Calu3 (cell line): ENCODE data around the gene BNIP3. TPM values are rescaled to one million over a fixed set of nuclear protein-coding genes. Genes with fewer than 3 reads are reported as not detected.

Experiments used
- BruUV-seq: library from RNA; stranded (reverse); fragments of 400-500 nt; replicated peaks from 2 replicates; lab custom pipeline; 2021; lab: Mats Ljungman, UMichigan
- CTCF ChIA-PET: fragments of 300-600 bp; sonication (Branson Sonifier 250); formaldehyde crosslinking; loops from one replicate; lab custom pipeline; 2022; ENCODE audit warnings: antibody characterized with exemption; lab: Charles Lee
- DNase-seq: peaks from one replicate; pipeline ENCODE4 v3.0.0; 2022
- H3K27ac Mint-ChIP-seq: one replicate; pipeline ENCODE4 v1.8.0; 2022; ENCODE audit warnings: mixed read lengths; ENCODE audit not compliant: unreplicated experiment
- H3K27me3 Mint-ChIP-seq: one replicate; pipeline ENCODE4 v1.8.0; 2022; ENCODE audit warnings: mixed read lengths; ENCODE audit not compliant: unreplicated experiment
- H3K36me3 Mint-ChIP-seq: one replicate; pipeline ENCODE4 v1.8.0; 2022; ENCODE audit warnings: mild to moderate bottlenecking, moderate library complexity, mixed read lengths; ENCODE audit not compliant: insufficient read depth, unreplicated experiment
- H3K4me1 Mint-ChIP-seq: one replicate; pipeline ENCODE4 v1.8.0; 2022; ENCODE audit warnings: mild to moderate bottlenecking, low read depth, mixed read lengths; ENCODE audit not compliant: unreplicated experiment
- H3K4me3 Mint-ChIP-seq: one replicate; pipeline ENCODE4 v1.8.0; 2022; ENCODE audit warnings: mild to moderate bottlenecking, low read depth, moderate library complexity, mixed read lengths; ENCODE audit not compliant: unreplicated experiment
- H3K9me3 Mint-ChIP-seq: one replicate; pipeline ENCODE4 v1.8.0; 2022; ENCODE audit warnings: low read depth, mixed read lengths; ENCODE audit not compliant: unreplicated experiment
- intact Hi-C: fragments of 100-400 bp; cut with micrococcal nuclease; formaldehyde crosslinking; loops from one replicate; pipeline ENCODE4 v1.10.0; 2022; ENCODE audit not compliant: unreplicated experiment
- total RNA-seq: library from RNA; stranded (reverse); gene quantifications from 2 replicates; pipeline ENCODE4 v1.2.3, GENCODE V29; 2022
- TF ChIP-seq, protein P1 (sequence below): fragments of 200-600 bp; IDR thresholded peaks from one replicate; pipeline ENCODE4 v1.8.0; 2022; ENCODE audit warnings: antibody characterized with exemption; ENCODE audit not compliant: unreplicated experiment

The BNIP3 gene
- total RNA-seq, 1 experiment from 2014 or later: 7.9 TPM

DNA sequence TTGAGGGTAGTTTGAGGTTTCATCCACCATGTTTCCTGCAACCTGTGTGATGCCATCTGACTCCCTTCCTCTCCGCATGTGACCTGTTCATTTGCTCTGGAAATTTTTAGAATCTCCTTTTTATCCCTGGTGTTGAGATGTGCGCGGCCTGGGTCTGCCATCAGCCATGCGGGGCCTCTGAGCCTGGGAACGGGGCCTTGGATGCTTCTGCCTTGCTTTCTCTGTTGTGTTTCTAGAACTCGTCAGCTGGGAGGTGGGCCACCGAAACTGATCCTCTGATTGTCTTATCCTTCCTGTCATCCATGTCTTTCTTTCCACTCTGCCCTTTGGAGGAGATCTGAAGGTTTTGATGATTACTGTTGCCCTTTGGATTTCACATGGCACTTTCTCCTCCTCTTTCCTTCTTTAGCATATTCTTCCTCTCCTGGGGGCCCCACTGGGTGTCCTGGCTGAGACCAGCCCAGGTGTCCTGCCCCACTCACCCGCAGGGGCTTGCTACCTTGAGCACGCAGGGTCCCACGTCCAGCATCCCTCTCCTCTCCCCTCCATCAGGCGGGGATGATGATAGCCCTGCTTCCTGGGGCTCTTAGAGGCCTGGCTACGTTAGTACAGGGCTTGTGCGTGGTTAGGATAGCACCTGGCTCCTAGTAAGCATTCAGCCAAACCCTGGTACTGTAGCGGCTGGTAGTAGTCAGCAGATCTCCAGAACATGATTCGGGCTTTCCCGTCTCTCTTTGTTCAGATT, 51.0 kb downstream of the BNIP3 start:
- TF ChIP-seq, protein P1, sequence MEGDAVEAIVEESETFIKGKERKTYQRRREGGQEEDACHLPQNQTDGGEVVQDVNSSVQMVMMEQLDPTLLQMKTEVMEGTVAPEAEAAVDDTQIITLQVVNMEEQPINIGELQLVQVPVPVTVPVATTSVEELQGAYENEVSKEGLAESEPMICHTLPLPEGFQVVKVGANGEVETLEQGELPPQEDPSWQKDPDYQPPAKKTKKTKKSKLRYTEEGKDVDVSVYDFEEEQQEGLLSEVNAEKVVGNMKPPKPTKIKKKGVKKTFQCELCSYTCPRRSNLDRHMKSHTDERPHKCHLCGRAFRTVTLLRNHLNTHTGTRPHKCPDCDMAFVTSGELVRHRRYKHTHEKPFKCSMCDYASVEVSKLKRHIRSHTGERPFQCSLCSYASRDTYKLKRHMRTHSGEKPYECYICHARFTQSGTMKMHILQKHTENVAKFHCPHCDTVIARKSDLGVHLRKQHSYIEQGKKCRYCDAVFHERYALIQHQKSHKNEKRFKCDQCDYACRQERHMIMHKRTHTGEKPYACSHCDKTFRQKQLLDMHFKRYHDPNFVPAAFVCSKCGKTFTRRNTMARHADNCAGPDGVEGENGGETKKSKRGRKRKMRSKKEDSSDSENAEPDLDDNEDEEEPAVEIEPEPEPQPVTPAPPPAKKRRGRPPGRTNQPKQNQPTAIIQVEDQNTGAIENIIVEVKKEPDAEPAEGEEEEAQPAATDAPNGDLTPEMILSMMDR: no peak
- CTCF ChIA-PET: no interaction called here
- H3K27ac Mint-ChIP-seq: no peak overlapping the region
- peaks cover 9% of the 10 kb centered on the region for H3K36me3 Mint-ChIP-seq
- H3K27me3 Mint-ChIP-seq: no peaks in the 10 kb centered on the region
- intact Hi-C loops: no loop called here
- no TSS peak for BruUV-seq
- no peak for DNase-seq
- no peak overlapping the region for H3K4me3 Mint-ChIP-seq
- peaks cover 8% of the 10 kb centered on the region for H3K4me1 Mint-ChIP-seq
- no peaks in the 10 kb centered on the region for H3K9me3 Mint-ChIP-seq

DNA sequence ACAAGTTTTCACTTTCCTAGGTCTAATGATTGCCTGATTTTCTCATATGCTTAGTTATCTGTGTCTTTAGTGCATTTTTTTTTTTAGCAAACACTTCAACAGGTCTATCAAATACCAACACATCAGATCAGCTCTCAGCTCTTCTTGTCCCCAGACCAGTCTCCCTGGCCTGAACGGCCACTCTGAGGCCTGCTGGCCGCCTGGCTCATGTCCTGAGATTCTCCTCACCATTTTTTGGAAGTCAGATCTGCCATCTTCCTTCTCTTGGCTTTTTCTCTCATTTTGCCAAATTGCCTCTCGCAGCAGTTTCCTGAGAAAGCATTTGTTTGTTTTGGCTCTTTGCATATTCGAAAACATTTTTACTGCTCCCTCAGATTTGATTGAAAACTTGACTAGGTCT, 51.6 kb downstream of the BNIP3 start:
- CTCF ChIA-PET: no interaction called here
- Mint-ChIP-seq H3K4me3 (no peak overlapping the region), H3K4me1 (peaks cover 8% of the 10 kb centered on the region), H3K36me3 (peaks cover 9% of the 10 kb centered on the region), H3K27me3 (no peaks in the 10 kb centered on the region), H3K27ac (no peak overlapping the region), H3K9me3 (no peaks in the 10 kb centered on the region)
- intact Hi-C loops: no loop called here
- TF ChIP-seq, protein P1: no peak
- no TSS peak for BruUV-seq
- DNase-seq: no peak

DNA sequence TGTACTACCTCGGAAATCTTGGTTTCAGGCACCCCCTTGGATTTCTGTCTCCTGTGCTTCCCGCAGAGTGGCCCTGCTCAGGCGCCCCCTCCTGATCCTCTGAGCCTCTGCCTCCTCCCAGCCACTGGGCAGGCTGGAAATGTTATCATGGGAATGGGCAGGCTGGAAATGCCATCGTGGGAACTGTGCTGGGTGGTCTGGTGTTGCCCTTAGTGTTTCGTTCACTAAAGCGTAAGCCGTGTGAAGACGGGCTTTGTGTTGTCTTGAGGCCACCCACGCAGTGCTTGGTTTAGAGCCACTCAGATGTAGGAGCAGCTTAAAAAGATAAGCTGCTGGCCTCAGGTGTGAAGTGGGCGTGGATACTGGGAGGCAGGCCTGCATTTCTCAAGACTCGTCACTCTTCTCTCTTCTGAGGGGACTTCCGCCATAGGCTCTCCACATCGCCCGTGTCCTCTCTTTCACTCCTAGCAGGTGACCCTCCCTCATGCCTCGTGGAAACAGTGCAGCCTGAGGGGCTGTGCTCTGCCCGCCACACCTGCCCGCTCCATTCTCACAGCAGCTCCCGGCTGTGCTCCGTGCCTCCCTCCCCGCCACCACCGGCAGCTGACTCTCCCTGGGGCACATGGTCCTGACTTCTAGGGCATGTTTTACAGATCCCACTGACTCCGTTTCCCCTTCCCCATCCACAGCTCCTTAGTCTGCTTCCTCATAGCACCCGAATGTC, 52.4 kb downstream of the BNIP3 start:
- peaks cover 8% of the 10 kb centered on the region for H3K4me1 Mint-ChIP-seq
- no peak overlapping the region for H3K27ac Mint-ChIP-seq
- no peak overlapping the region for H3K4me3 Mint-ChIP-seq
- intact Hi-C loops: no loop called here
- no TSS peak for BruUV-seq
- no peaks in the 10 kb centered on the region for H3K9me3 Mint-ChIP-seq
- H3K27me3 Mint-ChIP-seq: no peaks in the 10 kb centered on the region
- DNase-seq: no peak
- peaks cover 6% of the 10 kb centered on the region for H3K36me3 Mint-ChIP-seq
- CTCF ChIA-PET: no interaction called here
- TF ChIP-seq, protein P1: no peak

- intact Hi-C loops: no loop called here
- Mint-ChIP-seq H3K36me3 (peaks cover 5% of the 10 kb centered on the region), H3K4me1 (peaks cover 8% of the 10 kb centered on the region), H3K4me3 (no peak overlapping the region), H3K9me3 (no peaks in the 10 kb centered on the region), H3K27ac (no peak overlapping the region), H3K27me3 (no peaks in the 10 kb centered on the region)
- no peak for DNase-seq
- CTCF ChIA-PET: no interaction called here
- TF ChIP-seq, protein P1: no peak
- BruUV-seq: no TSS peak
Measured at GRCh38 chr10:131928248-131929095, 53.3 kb downstream of the BNIP3 start.
